ENCODE results near the gene ZMIZ1.

The ZMIZ1 gene

DNA sequence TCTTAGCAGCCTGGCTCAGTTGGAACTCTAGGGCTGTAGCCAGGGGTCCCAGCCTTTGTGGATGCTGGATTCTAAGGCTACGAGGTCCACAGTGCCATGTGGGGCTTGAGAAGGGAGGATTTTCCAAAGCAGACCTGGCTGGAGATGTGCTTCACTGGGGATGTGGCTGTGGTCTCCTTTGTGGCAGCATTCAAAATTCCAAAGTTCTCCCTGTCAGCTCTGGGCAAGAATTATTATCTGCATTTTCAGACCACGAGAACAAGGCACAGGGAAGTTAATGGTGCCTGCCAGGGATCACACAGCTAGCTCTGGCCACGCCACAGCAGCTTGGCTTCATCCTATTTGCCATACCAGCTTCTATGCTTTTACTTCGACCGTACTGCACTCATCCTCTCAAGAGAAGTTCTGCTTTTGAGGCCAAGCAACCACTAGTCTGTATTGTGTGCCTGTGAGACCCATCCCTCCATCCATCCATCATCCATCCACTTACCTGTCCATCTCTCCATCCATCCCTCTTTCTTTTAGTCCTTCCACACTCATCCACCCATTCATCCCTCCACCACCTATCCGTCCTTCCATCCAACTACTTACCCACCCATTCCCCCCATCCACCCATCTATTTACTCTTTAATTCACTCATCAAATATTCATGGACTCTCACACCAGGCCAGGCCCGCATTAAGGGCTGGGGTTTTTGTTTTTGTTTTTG, 71.5 kb downstream of the ZMIZ1 start:
- H3K36me3 ChIP-seq (replicated peaks) = peaks cover 17% of the 10 kb centered on the region
- TF ChIP-seq, protein P1, sequence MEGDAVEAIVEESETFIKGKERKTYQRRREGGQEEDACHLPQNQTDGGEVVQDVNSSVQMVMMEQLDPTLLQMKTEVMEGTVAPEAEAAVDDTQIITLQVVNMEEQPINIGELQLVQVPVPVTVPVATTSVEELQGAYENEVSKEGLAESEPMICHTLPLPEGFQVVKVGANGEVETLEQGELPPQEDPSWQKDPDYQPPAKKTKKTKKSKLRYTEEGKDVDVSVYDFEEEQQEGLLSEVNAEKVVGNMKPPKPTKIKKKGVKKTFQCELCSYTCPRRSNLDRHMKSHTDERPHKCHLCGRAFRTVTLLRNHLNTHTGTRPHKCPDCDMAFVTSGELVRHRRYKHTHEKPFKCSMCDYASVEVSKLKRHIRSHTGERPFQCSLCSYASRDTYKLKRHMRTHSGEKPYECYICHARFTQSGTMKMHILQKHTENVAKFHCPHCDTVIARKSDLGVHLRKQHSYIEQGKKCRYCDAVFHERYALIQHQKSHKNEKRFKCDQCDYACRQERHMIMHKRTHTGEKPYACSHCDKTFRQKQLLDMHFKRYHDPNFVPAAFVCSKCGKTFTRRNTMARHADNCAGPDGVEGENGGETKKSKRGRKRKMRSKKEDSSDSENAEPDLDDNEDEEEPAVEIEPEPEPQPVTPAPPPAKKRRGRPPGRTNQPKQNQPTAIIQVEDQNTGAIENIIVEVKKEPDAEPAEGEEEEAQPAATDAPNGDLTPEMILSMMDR (IDR thresholded peaks at IDR 0.05; ENCODE audit: low read depth, low read length, missing control alignments) = no peak
- no peak for DNase-seq
- H3K4me3 ChIP-seq (ENCODE audit: low read depth, low read length) = no peak overlapping the region
- H3K27me3 ChIP-seq (replicated peaks) = no peaks in the 10 kb centered on the region
- H3K27ac ChIP-seq = no peak overlapping the region
- in situ Hi-C loops (cut with HindIII; ENCODE audit: low pct_ligation_motif_present, low sequenced_read_pairs) = no loop called here

DNA sequence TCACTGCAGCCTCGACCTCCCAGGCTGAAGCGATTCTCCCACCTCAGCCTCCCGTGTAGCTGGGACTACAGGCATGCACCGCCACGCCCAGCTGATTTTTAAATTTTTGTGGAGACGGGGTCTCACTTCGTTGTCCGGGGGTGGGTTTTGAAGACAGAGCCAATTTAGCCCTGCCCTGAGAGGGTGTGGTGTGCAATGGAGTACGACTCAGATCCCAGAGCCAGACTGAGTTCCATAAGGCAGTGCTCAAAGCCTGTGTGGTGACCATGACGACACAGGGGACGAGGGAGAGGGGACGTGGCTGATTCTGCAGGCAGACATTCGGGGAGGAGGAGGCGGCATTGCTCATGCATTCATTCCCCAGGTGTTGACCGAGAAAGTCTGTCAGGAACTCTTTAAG, 72.1 kb downstream of the ZMIZ1 start:
- in situ Hi-C loops (cut with HindIII; ENCODE audit: low pct_ligation_motif_present, low sequenced_read_pairs) = no loop called here
- DNase-seq = no peak
- Histone ChIP-seq H3K27ac (no peak overlapping the region), H3K27me3 (replicated peaks) (no peaks in the 10 kb centered on the region), H3K4me3 (ENCODE audit: low read depth, low read length) (no peak overlapping the region), H3K36me3 (replicated peaks) (peaks cover 17% of the 10 kb centered on the region)
- TF ChIP-seq, protein P1 (IDR thresholded peaks at IDR 0.05; ENCODE audit: low read depth, low read length, missing control alignments) = no peak

DNA sequence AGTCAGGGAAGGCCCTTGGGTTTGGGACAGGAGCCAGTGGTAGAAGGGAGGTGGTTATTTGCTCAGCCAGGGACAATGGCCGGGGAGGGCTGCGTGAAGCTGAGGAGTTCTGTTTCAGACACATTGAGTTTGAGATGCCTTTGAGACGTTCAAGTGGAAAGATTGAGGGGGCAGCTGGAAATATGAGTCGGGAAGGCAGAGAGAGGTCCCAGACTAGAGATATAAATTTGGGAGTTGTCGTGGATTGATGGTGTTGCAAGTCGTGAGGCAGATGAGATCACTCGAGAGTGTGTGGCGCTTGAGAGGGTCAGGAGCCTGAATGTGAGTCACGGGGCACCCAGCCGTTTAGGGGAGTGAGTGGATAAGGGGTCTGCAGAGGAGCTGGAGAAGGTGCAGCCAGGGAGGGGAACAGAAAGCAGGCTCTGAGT, 73.3 kb downstream of the ZMIZ1 start:
- TF ChIP-seq, protein P1 (IDR thresholded peaks at IDR 0.05; ENCODE audit: low read depth, low read length, missing control alignments) = no peak
- Histone ChIP-seq H3K27me3 (replicated peaks) (no peaks in the 10 kb centered on the region), H3K4me3 (ENCODE audit: low read depth, low read length) (no peak overlapping the region), H3K36me3 (replicated peaks) (peaks cover 17% of the 10 kb centered on the region), H3K27ac (no peak overlapping the region)
- in situ Hi-C loops (cut with HindIII; ENCODE audit: low pct_ligation_motif_present, low sequenced_read_pairs) = no loop called here
- peak; percentile 40 for DNase-seq

DNA sequence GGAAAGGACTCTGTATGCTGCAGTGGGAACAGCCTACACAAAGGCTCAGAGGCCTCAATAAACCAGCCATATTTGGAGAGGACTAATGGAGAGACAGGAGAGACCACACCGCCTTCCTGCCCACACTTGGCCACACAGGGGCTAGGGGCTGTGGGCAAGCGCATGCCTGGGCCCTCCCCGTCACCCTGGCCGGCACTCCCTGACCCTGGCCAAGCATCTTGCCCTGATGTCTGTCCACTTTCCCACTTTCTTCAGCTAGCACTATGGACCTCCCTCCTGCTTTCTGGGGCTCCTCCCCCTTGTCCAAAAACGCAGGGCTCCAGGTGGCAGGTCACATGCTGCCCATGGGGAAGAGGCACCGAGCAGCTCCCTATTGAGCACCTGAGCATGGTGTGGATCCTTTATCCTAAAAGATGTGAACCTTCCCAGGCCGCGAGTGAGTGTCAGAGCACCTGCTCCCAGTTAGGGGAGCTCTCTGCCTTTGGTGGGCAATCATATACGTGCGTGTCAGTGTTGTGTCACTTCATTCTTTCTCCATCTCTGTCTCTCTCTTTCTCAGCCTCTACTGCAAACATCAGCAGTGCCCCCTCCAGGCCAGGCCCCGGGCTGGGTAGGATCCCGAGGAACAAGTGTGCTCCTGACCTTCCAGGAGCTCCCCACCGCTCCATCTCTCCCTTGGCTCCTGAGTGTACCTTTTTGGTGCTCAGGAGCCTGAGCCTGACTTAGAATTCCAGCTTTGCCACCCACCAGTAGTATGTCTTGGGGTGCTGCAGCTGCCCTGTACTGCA, 74.0 kb downstream of the ZMIZ1 start:
- no peak for DNase-seq
- H3K27me3 ChIP-seq (replicated peaks) = no peaks in the 10 kb centered on the region
- no peak overlapping the region for H3K27ac ChIP-seq
- in situ Hi-C loops (cut with HindIII; ENCODE audit: low pct_ligation_motif_present, low sequenced_read_pairs) = no loop called here
- TF ChIP-seq, protein P1 (IDR thresholded peaks at IDR 0.05; ENCODE audit: low read depth, low read length, missing control alignments) = peak; percentile 32
- H3K4me3 ChIP-seq (ENCODE audit: low read depth, low read length) = no peak overlapping the region
- peaks cover 17% of the 10 kb centered on the region for H3K36me3 ChIP-seq (replicated peaks)

DNA sequence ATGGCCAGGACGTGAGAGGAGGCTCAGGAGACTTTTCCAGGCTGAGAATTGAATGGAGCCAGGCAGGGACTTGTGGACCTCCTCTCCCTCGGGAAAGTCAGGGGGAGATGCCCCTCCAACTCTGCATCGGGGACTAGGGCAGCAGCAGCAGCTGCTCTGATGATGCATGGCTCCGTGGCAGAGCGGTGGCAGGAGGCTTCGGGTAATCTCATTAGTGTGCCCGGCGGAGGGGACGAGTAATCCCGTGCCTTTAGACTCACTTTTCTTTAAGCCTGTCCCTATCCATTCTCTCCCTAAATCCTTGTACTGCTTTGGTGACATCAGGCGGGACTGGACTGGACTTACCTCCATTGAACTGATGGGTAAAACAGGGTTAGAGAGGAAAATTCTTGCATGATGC, 75.1 kb downstream of the ZMIZ1 start:
- no peak overlapping the region for H3K27ac ChIP-seq

More for the DNA sequence above, 75.1 kb downstream of the ZMIZ1 start:
- in situ Hi-C loops (cut with HindIII; ENCODE audit: low pct_ligation_motif_present, low sequenced_read_pairs) = no loop called here
- Histone ChIP-seq H3K4me3 (ENCODE audit: low read depth, low read length) (no peak overlapping the region), H3K36me3 (replicated peaks) (peaks cover 17% of the 10 kb centered on the region), H3K27me3 (replicated peaks) (no peaks in the 10 kb centered on the region)
- TF ChIP-seq, protein P1 (IDR thresholded peaks at IDR 0.05; ENCODE audit: low read depth, low read length, missing control alignments) = no peak
- no peak for DNase-seq

Data from brain microvascular endothelial cell (primary cell).